ENCODE data around the gene XAB2. TPM values are rescaled to one million over a fixed set of nuclear protein-coding genes. Genes with fewer than 3 reads are reported as not detected.

Gene XAB2
- total RNA-seq, 1 donor from 2014 or later, result 43.9 TPM

GRCh38 chr19:7672522-7672921 is 43.2 kb upstream of the XAB2 start:
- Mint-ChIP-seq H3K27me3 (ENCODE audit: low read depth) (peaks cover 86% of the 10 kb centered on the region), H3K4me1 (no peaks in the 10 kb centered on the region)

GRCh38 chr19:7670790-7671189 is 41.4 kb upstream of the XAB2 start:
- TF ChIP-seq CTCF (IDR thresholded peaks at IDR 0.05; ENCODE audit: unreplicated experiment), result no peak
- Mint-ChIP-seq H3K36me3 (no peaks in the 10 kb centered on the region), H3K9me3 (peaks cover 3% of the 10 kb centered on the region), H3K4me3 (peak overlapping the region; percentile 65), H3K27me3 (ENCODE audit: low read depth) (peaks cover 82% of the 10 kb centered on the region), H3K27ac (no peak overlapping the region), H3K4me1 (no peaks in the 10 kb centered on the region)
- DNase-seq (ENCODE audit: low spot score in 2 of 2, unreplicated experiment in 2 of 2), result no peak

More at GRCh38 chr19:7672522-7672921, 43.2 kb upstream of the XAB2 start:
- Mint-ChIP-seq H3K4me3 (no peak overlapping the region), H3K9me3 (peaks cover 3% of the 10 kb centered on the region), H3K36me3 (no peaks in the 10 kb centered on the region), H3K27ac (no peak overlapping the region)
- DNase-seq (ENCODE audit: low spot score in 2 of 2, unreplicated experiment in 2 of 2), result no peak
- TF ChIP-seq CTCF (IDR thresholded peaks at IDR 0.05; ENCODE audit: unreplicated experiment), result no peak

GRCh38 chr19:7670150-7670783 is 40.9 kb upstream of the XAB2 start:
- Mint-ChIP-seq H3K27ac (no peak overlapping the region), H3K4me3 (peak overlapping the region; percentile 65), H3K36me3 (no peaks in the 10 kb centered on the region), H3K27me3 (ENCODE audit: low read depth) (peaks cover 84% of the 10 kb centered on the region), H3K9me3 (peaks cover 3% of the 10 kb centered on the region), H3K4me1 (no peaks in the 10 kb centered on the region)
- no peak for TF ChIP-seq CTCF (IDR thresholded peaks at IDR 0.05; ENCODE audit: unreplicated experiment)
- DNase-seq (ENCODE audit: low spot score in 2 of 2, unreplicated experiment in 2 of 2), result no peak

- Mint-ChIP-seq H3K4me3 (no peak overlapping the region), H3K9me3 (peaks cover 3% of the 10 kb centered on the region), H3K4me1 (no peaks in the 10 kb centered on the region), H3K27me3 (ENCODE audit: low read depth) (peaks cover 88% of the 10 kb centered on the region), H3K27ac (no peak overlapping the region), H3K36me3 (no peaks in the 10 kb centered on the region)
- no peak for DNase-seq (ENCODE audit: low spot score in 2 of 2, unreplicated experiment in 2 of 2)
- no peak for TF ChIP-seq CTCF (IDR thresholded peaks at IDR 0.05; ENCODE audit: unreplicated experiment)
Measured at GRCh38 chr19:7669641-7670040, 40.3 kb upstream of the XAB2 start.

- Mint-ChIP-seq H3K9me3 (peaks cover under 1% of the 10 kb centered on the region), H3K4me3 (peak within 1 kb of the TSS; percentile 3), H3K27me3 (ENCODE audit: low read depth) (peaks cover 80% of the 10 kb centered on the region), H3K4me1 (no peaks in the 10 kb centered on the region), H3K27ac (no peak within 1 kb of the TSS), H3K36me3 (no peaks in the 10 kb centered on the region)
- DNase-seq (ENCODE audit: low spot score in 2 of 2, unreplicated experiment in 2 of 2), result no peak
- no peak for TF ChIP-seq CTCF (IDR thresholded peaks at IDR 0.05; ENCODE audit: unreplicated experiment)
Measured at GRCh38 chr19:7668842-7669241, 39.5 kb upstream of the XAB2 start, which contains the start of gene RETN. TSS of gene RETN (plus strand) at chr19:7669049. CDS start at chr19:7669327, 278 bp downstream.
